ENCODE measurements around the gene DCUN1D2.
"Not testable (repeated sequence)": the region's sequence is repeated elsewhere in the genome, so short reads cannot be mapped to it uniquely, and the experiment has no call there.

The DCUN1D2 gene

DNA sequence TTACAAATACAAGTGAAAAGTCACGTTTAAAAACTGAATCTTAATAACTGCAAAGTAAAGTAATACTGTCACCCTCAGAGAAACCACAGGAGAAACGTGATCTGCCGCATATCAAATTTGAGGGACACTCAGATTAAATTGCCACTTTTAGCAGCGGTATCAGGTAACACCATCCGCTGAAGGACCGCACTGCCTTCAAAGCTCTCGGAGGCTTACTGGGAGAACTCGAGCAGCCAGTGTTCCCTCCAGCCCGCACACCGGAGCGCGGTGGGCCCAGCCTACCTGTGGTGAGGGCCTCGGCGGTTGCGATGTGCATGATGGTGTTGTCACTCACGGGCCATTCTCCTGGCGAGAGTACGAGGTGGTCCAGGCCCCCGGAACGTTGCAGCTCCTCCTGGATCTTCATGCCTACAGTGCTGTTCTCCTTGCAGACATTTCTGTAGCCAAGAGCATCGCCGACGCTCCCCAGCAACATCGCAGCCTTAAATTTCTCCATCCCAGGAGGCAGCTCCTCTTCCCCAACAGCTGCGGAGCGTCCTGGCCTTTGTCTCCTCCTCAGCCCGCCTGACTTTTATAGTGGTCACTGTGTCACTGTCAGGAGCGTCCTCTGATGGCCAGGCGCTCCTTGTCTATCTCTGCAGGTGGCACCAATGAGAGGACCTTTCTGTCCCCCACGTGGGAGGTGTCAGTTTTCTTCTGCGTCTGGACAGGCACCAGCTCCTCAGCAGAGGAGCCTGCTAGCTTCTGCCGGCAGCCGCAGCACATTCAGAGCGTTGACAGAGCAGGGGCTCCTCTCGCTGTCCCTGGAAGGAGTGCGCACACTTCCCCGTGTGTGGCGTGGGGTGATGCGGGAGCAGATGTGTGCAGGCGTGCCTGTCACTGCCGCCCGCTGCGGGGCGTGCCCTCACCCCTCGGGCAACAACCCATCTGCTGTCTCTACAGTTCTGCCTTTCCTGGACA, 37.3 kb downstream of the DCUN1D2 start, which contains the start of gene ADPRHL1:
Gene ADPRHL1, minus strand, starts transcription at position 547 of the 960 bp plus-strand sequence. Its CDS starts 51 bp downstream, at position 496.
- intact Hi-C loops (cut with DNase I) = no loop called here
- peak in 2 of 42 donors; percentile 25 for DNase-seq

DNA sequence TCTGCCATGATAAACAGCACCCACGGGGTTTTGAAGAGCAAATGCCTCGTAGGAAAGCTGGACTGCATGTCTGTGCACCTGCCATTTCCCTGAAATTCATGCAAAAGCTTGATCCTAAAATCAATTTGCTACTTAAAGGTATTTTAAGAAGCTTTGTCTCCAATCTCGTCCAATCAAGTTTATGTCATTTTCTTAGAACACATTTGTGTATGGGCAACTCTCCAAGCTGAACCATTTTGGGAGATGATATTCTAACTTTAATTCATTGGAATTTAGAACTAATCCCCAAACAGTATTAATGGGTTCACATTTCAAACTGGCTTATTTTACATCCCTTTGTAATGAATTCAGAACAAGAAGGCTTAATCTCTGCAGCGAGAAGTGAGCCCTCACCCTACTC, 38.0 kb downstream of the DCUN1D2 start:
- DNase-seq = no peak
- intact Hi-C loops (cut with DNase I) = no loop called here

DNA sequence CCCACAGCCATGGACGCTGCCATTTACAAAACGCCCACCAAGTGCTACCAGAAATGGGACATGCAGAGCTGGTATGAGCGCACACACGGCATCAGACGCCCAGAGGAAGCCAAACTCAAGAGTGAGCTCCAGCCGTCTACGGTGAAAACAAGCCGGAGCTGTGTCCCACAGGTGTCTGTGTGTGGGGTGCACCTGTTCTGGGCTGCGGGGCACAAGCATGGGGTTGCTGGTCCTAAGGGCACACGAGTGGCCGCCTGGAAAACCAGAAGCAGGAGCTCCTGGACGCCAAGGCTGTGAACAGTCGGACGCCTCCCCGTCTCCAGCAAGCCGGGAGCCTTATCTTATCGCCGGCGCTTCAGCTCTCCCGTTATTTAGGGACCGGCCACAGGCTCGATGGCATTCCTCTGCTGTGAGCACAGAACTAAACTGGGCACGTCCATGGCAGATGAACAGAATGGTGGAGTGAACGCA, 38.5 kb downstream of the DCUN1D2 start:
- DNase-seq = peak in 1 of 42 donors; percentile 5
- intact Hi-C loops (cut with DNase I) = no loop called here

DNA sequence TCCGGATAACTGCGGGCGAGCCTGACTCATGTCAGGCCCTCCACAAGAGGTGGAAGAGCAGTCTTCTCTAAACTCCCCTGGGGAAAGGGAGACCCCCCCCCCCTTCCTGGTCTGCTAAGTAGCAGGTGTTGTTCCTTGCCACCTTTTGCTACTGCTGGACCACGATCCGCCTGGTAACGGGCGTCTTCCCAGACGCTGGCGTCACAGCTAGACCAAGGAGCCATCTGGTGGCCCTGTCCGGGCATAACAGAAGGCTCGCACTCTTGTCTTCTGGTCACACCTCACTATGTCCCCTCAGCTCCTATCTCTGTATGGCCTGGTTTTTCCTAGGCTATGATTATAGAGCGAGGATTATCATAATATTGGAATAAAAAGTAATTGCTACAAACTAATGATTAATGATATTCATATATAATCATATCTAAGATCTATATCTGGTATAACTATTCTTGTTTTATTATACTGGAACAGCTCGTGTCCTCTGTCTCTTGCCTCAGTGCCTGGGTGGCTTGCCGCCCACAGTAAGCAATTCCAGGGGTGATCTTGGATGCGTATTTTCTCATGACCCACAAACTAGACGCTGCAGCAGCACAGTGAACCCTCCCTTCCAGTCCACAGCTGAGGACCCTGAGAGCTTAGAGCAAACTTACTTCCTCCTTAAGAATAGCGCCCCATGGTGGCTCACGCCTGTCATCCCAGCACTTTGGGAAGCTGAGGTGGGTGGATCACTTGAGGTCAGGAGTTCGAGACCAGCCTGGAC, 39.5 kb downstream of the DCUN1D2 start:
- DNase-seq = peak in 40 of 42 donors; percentile 29 to 76 (median 52)
- intact Hi-C loops (cut with DNase I) = not testable (repeated sequence)

DNA sequence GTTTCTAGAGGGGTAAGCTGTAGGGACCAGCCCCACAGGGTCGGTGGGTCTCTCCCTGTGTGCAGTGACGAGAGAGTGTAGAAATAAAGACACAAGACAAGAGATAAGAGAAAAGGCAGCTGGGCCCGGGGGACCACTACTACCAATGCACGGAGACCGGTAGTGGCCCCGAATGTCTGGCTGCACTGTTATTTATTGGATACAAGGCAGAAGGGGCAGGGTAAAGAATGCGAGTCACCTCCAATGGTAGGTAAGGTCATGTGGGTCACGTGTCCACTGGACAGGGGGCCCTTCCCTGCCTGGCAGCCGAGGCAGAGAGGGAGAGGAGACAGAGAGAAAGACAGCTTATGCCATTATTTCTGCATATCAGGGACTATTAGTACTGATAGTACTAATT, 40.2 kb downstream of the DCUN1D2 start:
- DNase-seq = peak in 1 of 42 donors; percentile 13
- intact Hi-C loops (cut with DNase I) = not testable (repeated sequence)

DNA sequence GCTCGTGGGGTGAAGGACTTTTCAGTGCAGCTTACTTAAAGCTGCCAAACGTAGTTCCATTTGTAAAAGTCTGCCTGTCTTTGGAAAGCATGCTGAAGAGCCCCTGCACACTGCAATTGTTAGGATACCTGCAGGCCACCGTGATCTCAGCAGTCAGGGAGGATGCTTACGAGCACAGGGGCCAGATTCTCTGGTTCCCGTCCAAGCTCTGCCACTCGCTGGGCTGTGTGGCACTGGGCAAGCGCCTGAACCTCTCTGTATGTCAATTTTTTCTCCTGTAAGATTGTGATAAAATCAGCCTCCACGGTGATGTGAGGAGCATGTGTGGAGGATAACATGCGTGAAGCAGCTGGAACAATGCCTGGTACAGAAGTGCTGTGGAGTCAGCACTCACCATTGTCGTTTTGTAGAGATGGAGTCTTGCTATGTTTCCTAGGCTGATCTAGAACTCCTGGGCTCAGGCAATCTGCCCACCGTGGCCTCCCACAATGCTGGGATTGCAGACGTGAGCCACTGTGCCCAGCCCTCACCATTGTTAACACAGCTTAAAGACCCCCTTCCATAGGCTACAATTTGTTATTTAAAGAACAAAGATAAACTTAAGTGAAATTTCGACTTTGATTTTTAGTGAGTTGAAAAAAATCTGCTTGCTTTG, 40.7 kb downstream of the DCUN1D2 start:
- DNase-seq = peak in 1 of 42 donors; percentile 24

DNA sequence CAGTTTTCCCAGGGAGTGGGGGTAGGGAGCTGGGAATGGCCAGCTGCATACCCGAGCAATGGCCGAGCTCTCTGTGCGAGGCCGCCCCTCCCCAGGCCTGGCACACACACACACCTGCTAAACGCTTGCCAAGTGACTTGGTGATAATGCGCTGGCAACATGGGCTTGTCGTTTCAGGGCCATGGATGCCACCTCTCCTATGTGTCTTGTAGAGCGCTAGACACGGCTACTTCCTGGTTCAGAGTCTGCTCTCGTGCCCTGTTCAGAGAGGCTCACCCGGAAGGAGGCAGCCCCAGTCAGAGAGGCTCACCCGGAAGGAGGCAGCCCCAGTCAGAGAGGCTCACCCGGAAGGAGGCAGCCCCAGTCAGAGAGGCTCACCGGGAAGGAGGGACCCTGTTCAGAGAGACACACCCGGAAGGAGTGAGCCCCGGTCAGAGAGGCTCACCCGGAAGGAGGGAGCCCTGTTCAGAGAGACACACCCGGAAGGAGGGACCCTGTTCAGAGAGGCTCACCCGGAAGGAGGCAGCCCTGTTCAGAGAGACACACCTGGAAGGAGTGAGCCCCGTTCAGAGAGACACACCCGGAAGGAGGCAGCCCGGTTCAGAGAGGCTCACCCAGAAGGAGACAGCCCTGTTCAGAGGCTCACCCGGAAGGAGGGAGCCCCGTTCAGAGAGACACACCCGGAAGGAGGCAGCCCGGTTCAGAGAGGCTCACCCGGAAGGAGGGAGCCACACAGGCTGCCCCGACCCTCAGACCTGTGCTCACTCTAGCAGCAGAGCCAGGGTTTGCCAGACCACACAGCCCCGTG, 41.4 kb downstream of the DCUN1D2 start:
- peak in 9 of 42 donors; percentile 11 to 75 (median 54) for DNase-seq
- intact Hi-C loops (cut with DNase I) = no loop called here

More for the DNA sequence above, 40.7 kb downstream of the DCUN1D2 start:
- intact Hi-C loops (cut with DNase I) = no loop called here

DNA sequence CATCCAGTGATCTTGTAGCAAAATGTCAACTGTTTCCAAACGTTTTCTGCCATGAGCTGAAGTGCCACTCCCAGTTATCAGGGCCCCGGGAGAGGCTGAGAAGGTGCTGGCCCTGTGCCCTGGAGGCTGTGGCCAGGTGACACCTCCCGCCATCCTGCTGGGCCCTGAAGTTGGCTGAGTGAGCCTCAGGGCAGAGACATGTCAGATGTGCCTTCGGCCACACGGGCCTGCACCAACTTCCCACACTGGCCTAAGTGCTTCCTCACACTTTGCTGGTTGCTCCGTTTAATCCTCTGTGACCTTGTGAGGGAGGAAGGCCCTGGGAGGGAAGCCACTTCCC, 42.0 kb downstream of the DCUN1D2 start:
- peak in 1 of 42 donors; percentile 25 for DNase-seq
- intact Hi-C loops (cut with DNase I) = no loop called here

DNA sequence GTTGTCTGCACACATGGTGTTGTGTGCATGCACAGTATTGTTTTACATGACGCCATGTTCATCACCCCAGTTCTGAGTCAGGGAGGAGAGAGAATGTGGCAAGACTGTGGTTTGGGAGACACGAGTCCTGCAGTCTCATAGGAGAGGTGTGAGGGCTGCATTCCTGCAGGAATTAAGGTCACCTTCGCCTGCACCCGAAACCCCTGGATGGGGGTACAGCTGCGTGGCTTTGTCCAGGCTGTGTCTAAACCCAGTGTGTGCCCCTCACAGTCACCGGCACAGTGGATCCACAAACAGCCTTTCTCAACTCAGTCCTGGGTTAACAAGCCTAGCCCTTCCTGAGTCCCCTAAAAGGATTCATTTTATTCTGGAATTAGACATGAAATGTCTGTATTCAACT, 42.9 kb downstream of the DCUN1D2 start:
- DNase-seq = peak in 2 of 42 donors; percentile 10 to 11
- intact Hi-C loops (cut with DNase I) = no loop called here

DNA sequence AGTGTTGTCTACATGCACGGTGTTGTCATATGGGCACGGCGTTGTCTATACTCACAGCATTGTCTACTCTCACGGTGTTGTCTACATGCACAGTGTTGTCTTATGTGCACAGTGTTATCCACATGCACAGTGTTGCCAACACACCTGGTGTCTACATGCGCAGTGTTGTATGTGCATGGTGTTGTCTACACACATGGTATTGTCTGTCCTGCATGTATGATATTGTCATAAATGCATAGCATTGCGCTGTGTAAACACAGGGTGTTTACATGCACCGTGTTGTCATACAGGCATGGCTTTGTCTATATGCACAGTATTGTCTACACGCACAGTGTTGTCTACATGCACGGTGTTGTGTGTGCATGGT, 44.0 kb downstream of the DCUN1D2 start:
- no peak for DNase-seq
- intact Hi-C loops (cut with DNase I) = no loop called here

DNA sequence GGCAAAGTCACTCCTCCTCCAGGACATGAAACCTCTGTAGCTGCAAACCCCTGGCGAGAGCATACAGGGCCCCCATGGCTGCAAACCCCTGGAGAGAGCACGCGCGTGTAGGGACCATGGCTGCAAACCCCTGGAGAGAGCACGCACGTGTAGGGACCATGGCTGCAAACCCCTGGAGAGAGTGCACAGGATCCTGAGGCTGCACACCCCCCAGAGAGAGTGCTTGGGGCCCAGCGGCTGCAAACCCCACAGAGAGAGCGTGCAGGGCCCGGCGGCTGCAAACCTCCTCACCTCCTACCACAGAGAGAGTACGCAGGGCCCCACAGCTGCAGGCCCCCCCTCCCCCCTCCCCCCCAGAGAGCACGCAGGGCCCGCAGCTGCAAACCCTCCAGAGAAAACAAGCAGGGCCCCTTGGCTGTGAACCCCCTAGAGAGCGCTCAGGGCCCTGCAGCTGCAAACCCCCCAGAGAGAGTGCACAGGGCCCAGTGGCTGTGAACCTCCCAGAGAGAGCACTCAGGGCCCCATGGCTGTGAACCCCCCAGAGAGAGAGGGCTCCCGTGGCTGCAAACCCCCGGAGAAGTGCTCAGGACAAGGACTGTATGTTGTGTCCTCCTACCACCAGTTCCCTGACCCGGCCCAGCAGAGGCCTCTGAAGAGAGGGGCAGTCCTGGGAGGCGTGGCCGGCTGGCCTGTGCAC, 44.6 kb downstream of the DCUN1D2 start:
- DNase-seq = peak in 27 of 42 donors; percentile 9 to 73 (median 46)
- intact Hi-C loops (cut with DNase I) = no loop called here

DNA sequence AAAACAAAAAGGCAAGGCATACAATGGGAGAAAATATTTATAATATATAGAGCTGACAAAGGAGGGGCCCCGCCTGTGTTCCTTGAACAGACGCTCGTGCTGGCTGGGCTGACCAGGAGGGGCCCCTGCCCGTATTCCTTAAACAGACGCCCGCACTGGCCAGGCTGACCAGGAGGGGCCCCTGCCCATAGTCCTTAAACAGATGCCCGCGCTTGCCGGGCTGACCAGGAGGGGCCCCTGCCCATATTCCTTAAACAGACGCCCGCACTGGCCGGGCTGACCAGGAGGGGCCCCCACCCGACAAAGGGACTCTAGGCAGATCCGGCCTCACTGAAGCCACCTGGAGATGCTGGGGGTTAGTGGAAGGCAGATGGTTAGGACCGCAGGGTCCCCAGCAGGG, 46.5 kb downstream of the DCUN1D2 start:
- DNase-seq = peak in 2 of 42 donors; percentile 0 to 29
- intact Hi-C loops (cut with DNase I) = no loop called here

DNA sequence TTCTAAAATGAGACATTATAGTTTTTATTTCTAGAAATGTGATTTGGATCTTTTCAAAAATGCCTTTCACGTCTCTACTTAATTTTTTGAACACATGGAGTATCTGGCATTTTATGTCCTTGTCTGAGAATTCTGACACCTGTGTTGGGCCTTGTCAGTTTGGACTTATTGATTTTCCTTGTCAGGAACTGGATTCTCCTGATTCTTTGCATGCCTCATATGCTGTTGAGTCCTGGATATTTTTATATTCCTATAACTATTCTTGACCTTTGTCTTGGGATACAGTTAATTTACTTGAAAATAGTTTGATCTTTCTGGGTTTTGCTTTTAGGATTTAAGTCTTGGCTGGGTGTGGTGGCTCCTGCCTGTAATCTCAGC, 47.5 kb downstream of the DCUN1D2 start:
- intact Hi-C loops (cut with DNase I) = no loop called here
- no peak for DNase-seq

DNA sequence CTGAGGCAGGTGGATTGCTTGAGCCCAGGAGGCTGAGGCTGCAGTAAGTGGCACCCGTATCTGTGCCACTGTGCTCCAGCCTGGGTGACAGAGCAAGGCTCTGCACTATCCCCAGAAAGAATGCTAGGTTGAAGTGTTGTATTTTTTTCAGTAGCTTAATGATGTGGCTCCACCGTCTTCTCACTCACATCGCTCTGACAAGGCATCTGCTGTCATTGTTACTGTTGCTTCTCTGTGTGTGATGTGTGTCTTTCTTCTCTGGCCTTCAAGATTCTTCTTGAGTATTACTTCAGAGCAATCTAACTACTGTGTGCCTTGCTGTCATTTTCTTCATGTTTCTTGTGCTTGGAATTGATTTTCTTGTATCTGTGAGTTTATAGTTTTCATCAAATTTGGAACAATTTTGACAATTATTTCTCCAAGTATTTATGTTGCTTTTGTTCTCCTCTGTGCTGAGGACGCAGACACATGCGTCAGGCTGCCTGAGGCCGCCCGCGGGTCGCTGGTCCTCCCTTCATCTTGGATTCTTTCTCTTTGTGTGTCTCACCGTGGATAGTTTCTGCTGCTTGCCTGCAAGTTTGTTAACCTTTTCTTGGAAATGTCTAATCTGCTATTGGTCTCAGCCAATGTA, 48.0 kb downstream of the DCUN1D2 start:
- peak in 1 of 42 donors; percentile 10 for DNase-seq
- intact Hi-C loops (cut with DNase I) = no loop called here

DNA sequence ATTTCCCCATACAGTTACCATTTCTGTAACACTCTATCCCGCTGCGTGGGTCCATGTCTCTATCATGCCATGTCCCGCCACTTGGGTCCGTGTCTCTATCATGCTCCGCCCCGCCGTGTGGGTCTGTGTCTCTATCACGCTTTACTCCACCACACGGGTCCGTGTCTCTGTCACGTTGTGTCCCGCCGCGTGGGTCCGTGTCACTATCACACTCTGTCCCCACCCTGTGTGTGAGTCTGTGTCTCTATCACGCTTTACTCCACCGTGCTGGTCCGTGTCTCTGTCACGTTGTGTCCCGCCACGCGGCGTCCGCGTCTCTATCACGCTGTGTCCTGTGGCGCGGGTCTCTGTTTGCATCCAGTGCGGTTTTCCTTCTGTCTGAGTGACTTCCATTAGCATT, 48.9 kb downstream of the DCUN1D2 start:
- intact Hi-C loops (cut with DNase I) = no loop called here
- DNase-seq = peak in 2 of 42 donors; percentile 30 to 32

DNA sequence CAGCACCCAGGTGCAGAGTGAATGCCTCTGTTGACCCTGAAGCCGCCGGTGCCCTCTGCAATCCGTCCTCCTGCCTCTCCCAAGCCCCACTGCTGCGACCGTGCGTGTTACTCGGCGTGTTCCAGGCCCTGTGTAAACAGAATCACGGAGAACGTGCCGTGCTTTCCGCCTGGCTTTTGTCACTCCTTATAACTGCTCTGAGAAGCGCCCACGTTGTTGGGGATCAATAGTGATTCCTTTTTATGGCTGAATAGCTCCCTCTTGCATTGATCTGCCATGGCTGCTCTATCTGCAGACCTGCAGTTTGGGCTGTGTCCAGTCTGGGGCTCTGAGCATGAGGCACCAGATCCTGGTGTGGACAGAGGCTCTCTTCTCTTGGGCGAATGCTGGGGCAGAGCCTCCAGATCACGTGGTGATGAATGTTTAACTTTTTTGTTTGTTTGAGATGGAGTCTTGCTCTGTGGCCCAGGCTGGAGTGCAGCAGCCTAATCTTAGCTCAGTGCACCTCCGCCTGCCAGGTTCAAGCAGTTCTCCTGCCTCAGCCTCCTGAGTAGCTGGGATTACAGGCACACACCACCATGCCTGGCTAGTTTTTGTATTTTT, 53.0 kb downstream of the DCUN1D2 start:
- DNase-seq = no peak
- intact Hi-C loops (cut with DNase I) = no loop called here

DNA sequence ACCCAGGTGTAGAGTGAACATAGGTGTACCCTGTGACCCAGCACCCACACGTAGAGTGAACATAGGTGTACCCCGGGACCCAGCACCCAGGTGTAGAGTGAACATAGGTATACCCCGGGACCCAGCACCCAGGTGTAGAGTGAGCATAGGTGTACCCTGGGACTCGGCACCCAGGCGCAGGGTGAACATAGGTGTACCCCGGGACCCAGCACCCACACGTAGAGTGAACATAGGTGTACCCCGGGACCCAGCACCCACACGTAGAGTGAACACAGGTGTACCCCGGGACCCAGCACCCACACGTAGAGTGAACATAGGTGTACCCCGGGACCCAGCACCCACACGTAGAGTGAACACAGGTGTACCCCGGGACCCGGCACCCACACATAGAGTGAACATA, 53.6 kb downstream of the DCUN1D2 start:
- intact Hi-C loops (cut with DNase I); DNase-seq: not testable (repeated sequence)

All from head of caudate nucleus (tissue), 42 donors.